ENCODE results near the gene GABPB1. TPM values are rescaled to one million over a fixed set of nuclear protein-coding genes. Genes with fewer than 3 reads are reported as not detected.

Gene GABPB1
- total RNA-seq, 1 donor from 2014 or later, result 85.0 TPM

DNA sequence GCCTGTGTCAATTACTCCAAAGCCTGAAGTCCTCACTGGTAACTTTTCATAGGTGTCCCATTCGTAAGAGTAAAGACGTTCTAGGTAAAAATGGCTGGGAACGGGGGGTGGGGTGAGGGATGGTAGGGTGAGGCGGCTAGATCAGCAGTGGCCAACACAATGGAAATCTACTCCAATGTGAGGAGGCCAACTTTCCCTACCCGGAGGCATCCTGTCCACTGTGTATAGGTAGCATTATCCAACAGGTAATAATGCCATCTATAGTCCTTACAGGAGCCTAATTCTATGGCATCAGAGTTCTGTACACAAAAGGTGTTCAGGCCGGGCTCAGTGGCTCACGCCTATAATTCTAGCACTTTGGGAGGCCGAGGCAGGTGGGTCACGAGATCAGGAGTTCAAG, 118.6 kb downstream of the GABPB1 start:
- TF ChIP-seq, protein P1, sequence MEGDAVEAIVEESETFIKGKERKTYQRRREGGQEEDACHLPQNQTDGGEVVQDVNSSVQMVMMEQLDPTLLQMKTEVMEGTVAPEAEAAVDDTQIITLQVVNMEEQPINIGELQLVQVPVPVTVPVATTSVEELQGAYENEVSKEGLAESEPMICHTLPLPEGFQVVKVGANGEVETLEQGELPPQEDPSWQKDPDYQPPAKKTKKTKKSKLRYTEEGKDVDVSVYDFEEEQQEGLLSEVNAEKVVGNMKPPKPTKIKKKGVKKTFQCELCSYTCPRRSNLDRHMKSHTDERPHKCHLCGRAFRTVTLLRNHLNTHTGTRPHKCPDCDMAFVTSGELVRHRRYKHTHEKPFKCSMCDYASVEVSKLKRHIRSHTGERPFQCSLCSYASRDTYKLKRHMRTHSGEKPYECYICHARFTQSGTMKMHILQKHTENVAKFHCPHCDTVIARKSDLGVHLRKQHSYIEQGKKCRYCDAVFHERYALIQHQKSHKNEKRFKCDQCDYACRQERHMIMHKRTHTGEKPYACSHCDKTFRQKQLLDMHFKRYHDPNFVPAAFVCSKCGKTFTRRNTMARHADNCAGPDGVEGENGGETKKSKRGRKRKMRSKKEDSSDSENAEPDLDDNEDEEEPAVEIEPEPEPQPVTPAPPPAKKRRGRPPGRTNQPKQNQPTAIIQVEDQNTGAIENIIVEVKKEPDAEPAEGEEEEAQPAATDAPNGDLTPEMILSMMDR (IDR thresholded peaks at IDR 0.05; ENCODE audit: insufficient read depth, low read length, severe bottlenecking), result no peak
- no peak for FAIRE-seq
- no peak for DNase-seq (ENCODE audit: low read depth)
- H3K4me3 ChIP-seq (ENCODE audit: low read depth, low read length), result no peak overlapping the region
- no peaks in the 10 kb centered on the region for H3K27me3 ChIP-seq (ENCODE audit: control insufficient read depth, insufficient read depth, low read length)
- no peaks in the 10 kb centered on the region for H3K36me3 ChIP-seq (ENCODE audit: control insufficient read depth, insufficient read depth, low read length)

DNA sequence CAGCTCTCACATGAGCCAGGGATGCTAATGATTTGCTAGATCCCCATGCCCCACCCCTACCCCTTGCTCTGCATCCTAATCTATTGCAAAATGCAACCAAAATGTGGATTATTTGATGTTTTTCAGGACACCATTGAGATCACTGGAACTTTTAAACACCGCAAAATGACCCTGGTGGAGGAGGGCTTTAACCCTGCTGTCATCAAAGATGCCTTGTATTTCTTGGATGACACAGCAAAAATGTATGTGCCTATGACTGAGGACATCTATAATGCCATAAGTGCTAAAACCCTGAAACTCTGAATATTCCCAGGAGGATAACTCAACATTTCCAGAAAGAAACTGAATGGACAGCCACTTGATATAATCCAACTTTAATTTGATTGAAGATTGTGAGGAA, 119.2 kb downstream of the GABPB1 start:
- no peaks in the 10 kb centered on the region for H3K36me3 ChIP-seq (ENCODE audit: control insufficient read depth, insufficient read depth, low read length)

DNA sequence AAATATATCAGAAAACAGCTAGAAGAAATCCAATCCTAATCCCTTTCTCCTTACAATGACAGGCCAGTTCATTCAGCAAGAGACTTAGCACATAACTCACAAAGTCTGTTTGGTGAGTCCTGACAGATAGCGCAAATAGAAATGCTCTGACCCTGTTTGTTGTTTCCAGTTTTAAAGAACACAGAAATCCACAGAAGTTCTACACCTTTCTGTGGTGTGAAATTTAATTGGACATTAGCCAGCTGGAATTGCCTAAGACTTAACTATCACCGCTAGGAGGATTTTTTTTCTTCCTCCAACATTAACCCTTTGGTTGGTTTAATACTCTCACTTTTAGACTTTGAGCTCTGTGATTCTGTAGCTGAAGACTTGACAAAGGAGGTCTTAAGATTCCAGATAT, 120.2 kb downstream of the GABPB1 start:
- TF ChIP-seq, protein P1 (IDR thresholded peaks at IDR 0.05; ENCODE audit: insufficient read depth, low read length, severe bottlenecking), result peak; percentile 10
- FAIRE-seq, result no peak
- peak; percentile 37 for DNase-seq (ENCODE audit: low read depth)
- Histone ChIP-seq H3K36me3 (ENCODE audit: control insufficient read depth, insufficient read depth, low read length) (no peaks in the 10 kb centered on the region), H3K4me3 (ENCODE audit: low read depth, low read length) (no peak overlapping the region), H3K27me3 (ENCODE audit: control insufficient read depth, insufficient read depth, low read length) (no peaks in the 10 kb centered on the region)

More for the DNA sequence above, 119.2 kb downstream of the GABPB1 start:
- DNase-seq (ENCODE audit: low read depth) (no peak), FAIRE-seq (no peak)
- Histone ChIP-seq H3K27me3 (ENCODE audit: control insufficient read depth, insufficient read depth, low read length) (no peaks in the 10 kb centered on the region), H3K4me3 (ENCODE audit: low read depth, low read length) (no peak overlapping the region)
- TF ChIP-seq, protein P1 (IDR thresholded peaks at IDR 0.05; ENCODE audit: insufficient read depth, low read length, severe bottlenecking), result no peak

DNA sequence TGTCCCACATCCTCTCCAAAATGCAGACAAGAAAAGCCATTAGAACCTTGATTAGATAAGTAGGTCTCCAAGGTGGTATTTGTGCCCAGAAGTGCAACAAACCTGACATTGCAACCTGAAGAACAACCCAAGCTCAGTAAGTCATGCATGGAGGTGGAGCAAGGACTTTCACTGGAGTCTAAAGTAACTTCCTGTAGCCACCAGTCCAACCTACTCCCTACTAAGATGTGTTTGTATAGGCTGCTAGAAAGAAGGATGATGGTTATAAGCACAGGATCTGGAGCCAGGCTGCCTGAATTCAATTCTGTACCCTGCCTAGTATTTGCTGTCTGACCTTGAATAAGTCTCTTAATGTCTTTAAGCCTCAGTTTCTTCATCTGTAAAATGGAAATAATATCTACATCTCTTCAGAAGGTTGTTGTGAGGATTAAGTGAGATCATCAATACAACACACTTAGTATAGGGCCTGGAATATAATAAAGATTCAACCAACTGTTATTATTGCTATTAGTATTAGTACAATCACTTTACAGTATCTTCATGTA, 121.7 kb downstream of the GABPB1 start:
- TF ChIP-seq, protein P1 (IDR thresholded peaks at IDR 0.05; ENCODE audit: insufficient read depth, low read length, severe bottlenecking), result no peak
- Histone ChIP-seq H3K27me3 (ENCODE audit: control insufficient read depth, insufficient read depth, low read length) (no peaks in the 10 kb centered on the region), H3K36me3 (ENCODE audit: control insufficient read depth, insufficient read depth, low read length) (no peaks in the 10 kb centered on the region), H3K4me3 (ENCODE audit: low read depth, low read length) (no peak overlapping the region)
- FAIRE-seq (no peak), DNase-seq (ENCODE audit: low read depth) (no peak)

DNA sequence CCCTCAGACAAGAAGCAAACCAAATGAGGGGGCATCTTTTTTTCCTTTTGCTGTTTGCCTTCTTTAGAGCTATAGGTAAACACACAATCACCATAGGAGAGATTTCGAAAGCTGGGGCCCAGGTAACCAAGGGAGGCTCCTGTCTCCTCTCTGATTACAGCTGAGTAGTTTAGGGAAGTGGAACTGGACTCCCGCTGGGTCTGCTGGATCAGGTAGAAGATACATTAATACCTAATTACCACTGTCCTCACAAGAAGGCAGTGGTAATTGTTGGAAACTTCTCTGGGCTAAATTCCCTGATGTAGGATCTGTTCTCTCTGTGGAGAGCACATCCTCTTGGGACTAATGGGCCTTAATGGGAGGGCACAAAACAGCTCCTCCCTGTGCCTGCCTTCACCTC, 122.2 kb downstream of the GABPB1 start:
- DNase-seq (ENCODE audit: low read depth) (no peak), FAIRE-seq (no peak)
- Histone ChIP-seq H3K4me3 (ENCODE audit: low read depth, low read length) (no peak overlapping the region), H3K27me3 (ENCODE audit: control insufficient read depth, insufficient read depth, low read length) (no peaks in the 10 kb centered on the region), H3K36me3 (ENCODE audit: control insufficient read depth, insufficient read depth, low read length) (no peaks in the 10 kb centered on the region)
- TF ChIP-seq, protein P1 (IDR thresholded peaks at IDR 0.05; ENCODE audit: insufficient read depth, low read length, severe bottlenecking), result no peak

DNA sequence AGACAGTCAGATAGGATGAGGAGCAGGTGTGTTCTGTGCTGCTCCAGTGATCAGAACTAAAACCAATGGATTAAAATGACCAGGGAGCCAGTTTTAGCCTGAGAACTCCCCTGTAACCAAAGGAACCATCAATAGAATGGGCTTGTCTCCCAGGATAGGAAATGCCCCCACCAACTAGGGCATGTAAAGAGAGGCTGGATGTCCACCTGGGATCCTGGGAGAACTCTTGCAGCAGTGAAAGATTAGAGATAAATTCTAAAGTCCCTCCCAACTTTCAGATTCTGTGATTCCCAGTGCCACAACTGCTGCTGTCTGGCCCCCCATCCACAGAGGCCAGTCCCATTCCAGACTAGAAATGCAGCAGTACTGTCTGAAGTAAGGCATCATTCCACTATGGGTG, 123.2 kb downstream of the GABPB1 start:
- FAIRE-seq (no peak), DNase-seq (ENCODE audit: low read depth) (no peak)
- H3K4me3 ChIP-seq (ENCODE audit: low read depth, low read length), result no peak overlapping the region
- TF ChIP-seq, protein P1 (IDR thresholded peaks at IDR 0.05; ENCODE audit: insufficient read depth, low read length, severe bottlenecking), result no peak
- H3K36me3 ChIP-seq (ENCODE audit: control insufficient read depth, insufficient read depth, low read length), result no peaks in the 10 kb centered on the region
- H3K27me3 ChIP-seq (ENCODE audit: control insufficient read depth, insufficient read depth, low read length), result no peaks in the 10 kb centered on the region
